B cell (primary cell): ENCODE results near the gene ZDHHC21. TPM values are rescaled to one million over a fixed set of nuclear protein-coding genes. Genes with fewer than 3 reads are reported as not detected.

Experiments
- ATAC-seq: fragments of 200-7000 bp; cut with Tn5 transposase; one replicate; pipeline ENCODE4 v1.10.0; 2021; ENCODE audit warnings: low read depth, mild to moderate bottlenecking, moderate number of reproducible peaks, moderate library complexity
- CTCF ChIA-PET: fragments of 350-600 bp; sonication (Branson Sonifier 250); formaldehyde crosslinking; loops from one replicate; lab custom pipeline; 2021; ENCODE audit warnings: antibody characterized with exemption, inconsistent platforms; lab: Charles Lee
- POLR2A ChIA-PET: fragments of 350-600 bp; sonication (Branson Sonifier 250); formaldehyde crosslinking; loops from one replicate; lab custom pipeline; 2021; ENCODE audit warnings: antibody characterized with exemption; lab: Charles Lee
- DNase-seq: peaks from one replicate; pipeline ENCODE4 v3.0.0; 2013
- H2AFZ ChIP-seq: 2 replicates; pipeline ENCODE4 v1.6.1; 2012; ENCODE audit warnings: mild to moderate bottlenecking, low read depth, low read length; ENCODE audit not compliant: insufficient read depth, poor library complexity, severe bottlenecking
- H3K27ac ChIP-seq, 2 donors: 1 replicate in 1 of 2; 2 replicates in 1 of 2; pipeline ENCODE4 v1.5.1; 2012 to 2013; ENCODE audit warnings: low read length in 2 of 2, mild to moderate bottlenecking in 2 of 2, moderate library complexity in 1 of 2
- H3K27me3 ChIP-seq, 4 experiments: fragments of 200-600 bp in 1 of 4; sonication (generic) in 1 of 4; replicated peaks in 1 of 4; 1 replicate in 2 of 4; 2 replicates in 2 of 4; pipeline versions ENCODE4 v1.6.1 to v1.7.0; 2013 to 2016; ENCODE audit warnings: low read length in 3 of 4, mild to moderate bottlenecking in 2 of 4, mixed read lengths in 1 of 4, moderate library complexity in 1 of 4; ENCODE audit not compliant: insufficient read depth in 4 of 4, control insufficient read depth in 3 of 4; ENCODE audit errors: control extremely low read depth in 1 of 4
- H3K36me3 ChIP-seq, 2 experiments: replicated peaks in 1 of 2; 1 replicate in 1 of 2; 2 replicates in 1 of 2; pipeline versions ENCODE4 v1.6.1 to v1.7.1; 2013; ENCODE audit warnings: low read length in 1 of 2; ENCODE audit not compliant: insufficient read depth in 2 of 2, control insufficient read depth in 1 of 2; ENCODE audit errors: control extremely low read depth in 1 of 2, extremely low read depth in 1 of 2
- H3K4me1 ChIP-seq, 2 donors: fragments of 200-600 bp in 1 of 2; sonication (generic) in 1 of 2; 1 replicate in 1 of 2; 2 replicates in 1 of 2; pipeline versions ENCODE4 v1.5.1 to v1.6.1; 2013 to 2017; ENCODE audit warnings: low read length in 2 of 2; ENCODE audit not compliant: control insufficient read depth in 2 of 2, insufficient read depth in 2 of 2
- H3K4me2 ChIP-seq: replicated peaks from 2 replicates; pipeline ENCODE3; 2012; ENCODE audit warnings: mild to moderate bottlenecking, low read depth, low read length; ENCODE audit not compliant: poor library complexity, severe bottlenecking
- H3K4me3 ChIP-seq, 5 experiments: fragments of 200-600 bp in 1 of 5; sonication (generic) in 1 of 5; 1 replicate in 3 of 5; 2 replicates in 2 of 5; pipeline versions ENCODE4 v1.5.1 to v1.7.0; 2011 to 2016; ENCODE audit warnings: low read length in 4 of 5, mild to moderate bottlenecking in 4 of 5, low read depth in 2 of 5, control low read depth in 1 of 5, moderate library complexity in 1 of 5; ENCODE audit not compliant: insufficient read depth in 1 of 5; ENCODE audit errors: control extremely low read depth in 1 of 5, extremely low read depth in 1 of 5
- H3K79me2 ChIP-seq: fragments of 200-600 bp; sonication (generic); one replicate; pipeline ENCODE4 v1.6.0; 2016; ENCODE audit warnings: low read length; ENCODE audit not compliant: control insufficient read depth, insufficient read depth
- H3K9ac ChIP-seq: fragments of 200-600 bp; sonication (generic); 2 replicates; pipeline ENCODE4 v1.6.1; 2017; ENCODE audit warnings: mild to moderate bottlenecking, low read length, moderate library complexity
- H3K9me3 ChIP-seq, 3 donors: one replicate each; pipeline versions ENCODE4 v1.6.1 to v1.7.1; 2013; ENCODE audit warnings: low read length in 2 of 3; ENCODE audit not compliant: control insufficient read depth in 2 of 3, insufficient read depth in 1 of 3; ENCODE audit errors: control extremely low read depth in 1 of 3
- H4K20me1 ChIP-seq: 2 replicates; pipeline ENCODE4 v1.6.0; 2012; ENCODE audit warnings: mild to moderate bottlenecking, low read length; ENCODE audit not compliant: insufficient read depth, control insufficient read depth, poor library complexity, severe bottlenecking
- H3K27ac Mint-ChIP-seq: one replicate; pipeline ENCODE4 v1.8.0; 2021; ENCODE audit warnings: mixed read lengths
- H3K27me3 Mint-ChIP-seq: one replicate; pipeline ENCODE4 v1.8.0; 2021; ENCODE audit warnings: mixed read lengths
- H3K4me1 Mint-ChIP-seq: one replicate; pipeline ENCODE4 v1.8.0; 2021; ENCODE audit warnings: mixed read lengths
- H3K4me3 Mint-ChIP-seq: one replicate; pipeline ENCODE4 v1.8.0; 2021; ENCODE audit warnings: mixed read lengths
- H3K9me3 Mint-ChIP-seq: one replicate; pipeline ENCODE4 v1.8.0; 2022; ENCODE audit warnings: mixed read lengths; ENCODE audit not compliant: insufficient read depth
- EZH2 ChIP-seq: IDR thresholded peaks from 2 replicates; pipeline ENCODE4 v1.6.1; 2012; ENCODE audit warnings: borderline replicate concordance, low read depth, mild to moderate bottlenecking, moderate library complexity, low read length; ENCODE audit not compliant: insufficient read depth, poor library complexity, severe bottlenecking
- WGBS: methylation state at CpG from one replicate; pipeline ENCODE4 v1.1.5; 2013; ENCODE audit warnings: missing lambda C conversion rate; ENCODE audit not compliant: insufficient coverage; 5-methylcytosine and 5-hydroxymethylcytosine counted together
- intact Hi-C: fragments of 100-400 bp; cut with micrococcal nuclease; formaldehyde crosslinking; loops from one replicate; pipeline ENCODE4 v1.10.0; 2022
- polyA plus RNA-seq: library from polyadenylated mRNA; depleted of rRNA; stranded (reverse); fragments of >200 nt; gene quantifications from 2 replicates; pipeline ENCODE4 v1.2.3, GENCODE V29; 2012
- total RNA-seq, 2 donors: library from RNA; stranded (reverse); fragments of 120-200 nt in 1 of 2; gene quantifications; 1 replicate in 1 of 2; 2 replicates in 1 of 2; pipeline versions ENCODE4 v1.2.3 to v1.2.4, GENCODE V29; 2013 to 2022
- TF ChIP-seq, protein P1 (sequence below): fragments of 200-600 bp; IDR thresholded peaks from one replicate; pipeline ENCODE4 v1.8.0; 2022; ENCODE audit warnings: antibody characterized with exemption, mild to moderate bottlenecking

ZDHHC21 gene
- total and polyA plus RNA-seq, 2 donors (not counting 1 experiment from before 2014, with no cell fraction given): 10.3 to 39.7 TPM

DNA sequence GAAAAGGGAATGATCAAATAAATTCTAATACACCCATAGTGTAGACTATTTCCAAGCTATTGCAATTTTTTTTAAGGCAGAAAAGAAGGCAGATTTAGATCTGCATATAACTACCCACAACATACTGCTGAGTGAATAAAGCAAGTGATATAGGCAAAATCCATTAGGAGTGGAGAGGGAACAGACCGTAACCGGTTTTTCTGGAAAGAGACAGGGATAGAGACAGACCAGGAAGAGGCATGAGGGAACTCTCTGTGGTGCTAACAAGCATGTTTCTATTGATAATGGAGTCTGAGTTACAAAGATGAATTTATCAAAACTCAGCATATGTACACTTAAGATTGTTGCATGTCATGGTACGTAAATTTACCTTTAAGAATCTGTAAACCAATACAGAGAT lies 14.5 kb downstream of the ZDHHC21 start:
- H3K79me2 ChIP-seq: peaks cover 30% of the 10 kb centered on the region

DNA sequence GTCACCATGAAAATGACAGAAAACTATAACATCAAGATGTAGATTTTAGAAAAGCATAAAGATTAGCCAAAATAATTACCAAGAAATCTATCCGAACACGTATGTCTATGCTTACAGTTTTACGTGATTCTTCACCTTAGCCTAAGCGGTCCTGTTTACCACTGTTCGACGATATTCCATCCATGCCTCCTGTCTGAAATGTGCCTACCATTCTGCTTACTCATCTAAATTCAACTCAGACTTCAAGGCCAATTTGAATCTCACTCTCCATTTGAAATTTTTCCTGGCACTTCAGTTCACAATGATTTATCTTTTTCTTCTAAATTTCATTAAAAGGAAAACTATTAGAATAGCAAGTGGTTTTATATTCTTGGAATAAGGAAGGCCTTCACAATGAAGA lies 15.4 kb downstream of the ZDHHC21 start:
- H3K4me3 Mint-ChIP-seq: no peak overlapping the region
- no peak overlapping the region for H3K27ac Mint-ChIP-seq
- H3K9me3 ChIP-seq: no peaks in the 10 kb centered on the region
- H3K27me3 ChIP-seq: no peaks in the 10 kb centered on the region
- H3K4me1 Mint-ChIP-seq: peaks cover 45% of the 10 kb centered on the region
- WGBS: 98% methylated on average over 6 of the region's 6 CpGs
- H3K4me3 ChIP-seq: no peak overlapping the region
- ATAC-seq (no peak), DNase-seq (no peak)
- no peak overlapping the region for H2AFZ ChIP-seq
- no peak overlapping the region for H3K4me2 ChIP-seq
- H3K27me3 Mint-ChIP-seq: no peaks in the 10 kb centered on the region
- H3K79me2 ChIP-seq: peaks cover 30% of the 10 kb centered on the region
- no peak overlapping the region for H3K9ac ChIP-seq
- no peaks in the 10 kb centered on the region for H3K4me1 ChIP-seq
- no peak overlapping the region for H3K27ac ChIP-seq
- TF ChIP-seq EZH2: no peak
- TF ChIP-seq, protein P1, sequence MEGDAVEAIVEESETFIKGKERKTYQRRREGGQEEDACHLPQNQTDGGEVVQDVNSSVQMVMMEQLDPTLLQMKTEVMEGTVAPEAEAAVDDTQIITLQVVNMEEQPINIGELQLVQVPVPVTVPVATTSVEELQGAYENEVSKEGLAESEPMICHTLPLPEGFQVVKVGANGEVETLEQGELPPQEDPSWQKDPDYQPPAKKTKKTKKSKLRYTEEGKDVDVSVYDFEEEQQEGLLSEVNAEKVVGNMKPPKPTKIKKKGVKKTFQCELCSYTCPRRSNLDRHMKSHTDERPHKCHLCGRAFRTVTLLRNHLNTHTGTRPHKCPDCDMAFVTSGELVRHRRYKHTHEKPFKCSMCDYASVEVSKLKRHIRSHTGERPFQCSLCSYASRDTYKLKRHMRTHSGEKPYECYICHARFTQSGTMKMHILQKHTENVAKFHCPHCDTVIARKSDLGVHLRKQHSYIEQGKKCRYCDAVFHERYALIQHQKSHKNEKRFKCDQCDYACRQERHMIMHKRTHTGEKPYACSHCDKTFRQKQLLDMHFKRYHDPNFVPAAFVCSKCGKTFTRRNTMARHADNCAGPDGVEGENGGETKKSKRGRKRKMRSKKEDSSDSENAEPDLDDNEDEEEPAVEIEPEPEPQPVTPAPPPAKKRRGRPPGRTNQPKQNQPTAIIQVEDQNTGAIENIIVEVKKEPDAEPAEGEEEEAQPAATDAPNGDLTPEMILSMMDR: no peak
- ChIA-PET POLR2A (no interaction called here), CTCF (no interaction called here)
- peaks cover 17% of the 10 kb centered on the region for H4K20me1 ChIP-seq
- H3K9me3 Mint-ChIP-seq: no peaks in the 10 kb centered on the region
- H3K36me3 ChIP-seq: peaks cover 3 to 24% of the 10 kb centered on the region in 2 experiments
- intact Hi-C loops: no loop called here

More for the DNA sequence above, 14.5 kb downstream of the ZDHHC21 start:
- Histone ChIP-seq H3K4me3 (no peak overlapping the region), H2AFZ (no peak overlapping the region), H4K20me1 (peaks cover 17% of the 10 kb centered on the region), H3K27ac (no peak overlapping the region), H3K4me2 (no peak overlapping the region), H3K27me3 (no peaks in the 10 kb centered on the region), H3K9ac (no peak overlapping the region), H3K4me1 (no peaks in the 10 kb centered on the region), H3K36me3 (peaks cover 3 to 24% of the 10 kb centered on the region in 2 experiments), H3K9me3 (no peaks in the 10 kb centered on the region)
- ATAC-seq (no peak), DNase-seq (no peak)
- peaks cover 49% of the 10 kb centered on the region for H3K4me1 Mint-ChIP-seq
- H3K4me3 Mint-ChIP-seq: no peak overlapping the region
- 100% methylated on average over 2 of the region's 3 CpGs for WGBS
- CTCF ChIA-PET: no interaction called here
- no peaks in the 10 kb centered on the region for H3K9me3 Mint-ChIP-seq
- POLR2A ChIA-PET: no interaction called here
- no peaks in the 10 kb centered on the region for H3K27me3 Mint-ChIP-seq
- intact Hi-C loops: no loop called here
- TF ChIP-seq, protein P1: no peak
- TF ChIP-seq EZH2: no peak
- H3K27ac Mint-ChIP-seq: no peak overlapping the region
